A204.1 (cell line): ENCODE measurements around the gene ADPRH.
"Not testable (repeated sequence)": the region's sequence is repeated elsewhere in the genome, so short reads cannot be mapped to it uniquely, and the experiment has no call there.

Experiments used
- FAIRE-seq: peaks from 2 replicates; lab custom pipeline; 2012; peaks lifted over from hg19 to GRCh38; lab: Jason Lieb, UNC

The ADPRH gene

GRCh38 chr3:119579366-119580066 is at the start of gene ADPRH:
Gene ADPRH, plus strand, starts transcription at chr3:119579492. Its CDS starts 2,678 bp downstream, at chr3:119582170.
- FAIRE-seq, result no peak

- no peak for FAIRE-seq
Observed at GRCh38 chr3:119529883-119530282, 49.4 kb upstream of the ADPRH start.

DNA sequence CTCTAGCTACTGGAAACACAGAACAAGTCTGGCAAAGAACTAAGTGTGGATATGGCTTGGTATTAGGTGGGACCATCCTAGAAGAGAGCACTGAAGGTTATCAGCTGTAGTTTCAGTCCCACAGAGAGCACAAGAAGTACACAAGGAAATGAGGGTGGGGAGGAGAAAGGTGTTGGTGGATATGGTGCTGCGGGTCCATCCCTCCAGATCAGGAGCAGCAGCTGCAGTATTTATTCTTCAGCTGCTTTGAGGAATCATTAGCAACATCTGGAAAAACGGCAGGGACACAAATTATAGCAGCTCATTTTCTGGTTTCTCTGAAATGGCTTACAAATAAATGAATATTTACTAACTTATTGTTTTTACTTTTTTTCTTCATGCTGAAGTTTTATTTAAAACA is 48.8 kb upstream of the ADPRH start:
- FAIRE-seq, result no peak

DNA sequence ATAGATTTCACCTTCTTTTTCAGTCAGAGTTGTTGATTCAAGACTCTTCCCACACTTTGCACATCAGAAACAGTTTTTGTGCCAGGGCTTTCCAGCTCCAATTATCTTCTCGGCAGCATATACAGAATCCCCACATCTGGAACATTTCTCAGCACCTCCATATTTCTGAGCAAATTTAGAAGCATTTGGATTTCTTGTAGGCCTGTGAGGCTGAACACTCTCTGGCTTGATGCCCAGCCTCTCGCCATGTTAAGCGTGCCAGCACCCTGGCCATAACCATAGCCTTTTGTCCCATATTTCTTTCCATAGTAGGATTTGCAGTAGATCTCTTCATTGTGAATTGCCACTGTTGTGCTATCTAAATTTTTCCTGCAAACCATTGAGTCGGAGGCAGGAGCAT is 48.1 kb upstream of the ADPRH start:
- FAIRE-seq, result no peak

- no peak for FAIRE-seq
Observed at GRCh38 chr3:119534296-119534695, 45.0 kb upstream of the ADPRH start.

DNA sequence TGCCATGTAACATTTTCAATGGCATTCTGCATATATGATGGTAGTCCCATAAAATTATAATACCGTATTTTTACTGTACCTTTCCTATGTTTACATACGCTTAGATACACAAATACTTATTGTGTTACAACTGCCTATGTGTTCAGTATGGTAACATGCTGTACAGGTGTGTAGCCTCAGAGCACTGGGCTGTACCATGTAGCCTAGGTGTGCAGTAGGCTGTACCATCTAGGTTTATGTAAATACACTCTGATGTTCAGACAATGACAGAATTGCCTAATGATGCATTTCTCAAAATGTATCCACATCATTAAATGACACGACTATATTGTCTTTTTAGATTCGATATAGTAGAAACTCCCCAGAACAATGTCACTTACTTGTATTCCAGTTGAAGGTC is 42.5 kb upstream of the ADPRH start:
- FAIRE-seq, result no peak

DNA sequence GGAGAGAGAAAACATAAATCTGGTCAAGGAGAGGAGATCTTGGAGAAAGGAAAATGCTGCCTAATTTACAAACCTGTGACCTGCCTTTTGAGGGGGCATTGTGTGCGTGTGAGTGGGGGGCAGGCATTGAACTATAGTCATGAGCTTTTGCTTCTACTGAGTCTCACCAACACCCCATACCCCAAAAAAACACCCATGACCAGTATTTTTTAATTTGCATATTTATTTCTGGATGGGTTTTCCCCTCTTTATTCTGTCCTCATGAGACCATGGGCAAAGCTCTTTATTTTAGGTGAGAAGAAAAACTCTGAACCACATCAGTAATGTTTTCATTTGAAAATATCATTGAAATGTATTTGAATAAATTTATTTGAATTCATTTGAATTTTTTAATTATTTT is 40.5 kb upstream of the ADPRH start:
- no peak for FAIRE-seq

DNA sequence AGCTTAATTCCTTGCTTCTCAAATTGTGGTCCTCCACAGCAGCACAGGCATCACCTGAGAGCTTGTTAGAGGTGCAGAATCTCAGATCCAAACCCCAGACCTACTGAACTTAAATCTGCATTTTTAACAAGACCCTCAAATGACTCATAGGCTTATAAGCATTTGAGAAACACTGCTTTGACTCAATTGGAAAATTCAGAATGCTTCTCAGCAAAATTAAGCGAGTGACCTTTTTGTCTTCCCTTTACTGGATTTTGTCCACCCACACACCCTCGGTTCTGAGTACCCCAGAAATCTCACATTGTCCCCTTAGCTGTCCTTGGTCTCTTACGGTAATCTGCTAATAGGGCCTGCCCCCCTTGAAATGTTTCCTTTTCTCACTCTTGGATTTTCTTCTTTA is 37.7 kb upstream of the ADPRH start:
- no peak for FAIRE-seq

GRCh38 chr3:119542168-119542767 is 37.0 kb upstream of the ADPRH start:
- no peak for FAIRE-seq

DNA sequence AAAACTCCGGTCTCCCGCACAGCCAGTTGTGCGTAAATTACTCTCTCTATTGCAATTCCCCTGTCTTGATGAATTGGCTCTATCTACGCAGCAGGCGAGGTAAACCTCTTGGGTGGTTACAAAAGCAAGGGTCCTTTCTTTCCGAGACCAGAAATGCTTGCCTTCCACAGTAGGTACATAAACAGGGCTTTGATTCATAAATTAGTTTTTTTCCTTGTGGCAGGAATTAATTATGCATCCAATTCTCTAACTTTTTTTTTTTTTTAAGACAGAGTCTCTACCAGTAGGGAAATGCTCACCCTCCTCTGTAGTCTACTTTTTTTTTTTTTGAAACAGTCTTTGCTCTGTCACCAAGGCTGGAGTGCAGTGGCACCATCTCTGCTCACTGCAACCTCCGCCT is 36.1 kb upstream of the ADPRH start:
- no peak for FAIRE-seq

DNA sequence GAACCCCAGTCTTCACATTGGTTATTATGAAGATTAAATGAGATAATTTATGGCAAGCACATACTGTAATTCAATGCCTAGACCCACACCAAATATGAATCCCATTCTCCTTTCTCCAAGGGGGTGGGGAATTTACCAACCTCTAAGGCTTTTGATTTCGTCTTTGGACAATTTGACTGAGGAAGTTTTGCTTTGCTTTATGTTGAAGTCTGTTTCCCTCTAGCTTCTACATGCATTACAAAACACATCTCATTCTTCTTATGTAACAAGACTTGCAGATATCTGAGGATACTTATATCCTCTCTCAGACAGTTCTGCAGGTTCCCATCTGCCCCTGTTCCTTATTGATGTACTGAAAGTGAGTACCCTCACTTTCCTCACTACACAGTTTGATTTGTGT is 32.1 kb upstream of the ADPRH start:
- FAIRE-seq, result no peak

DNA sequence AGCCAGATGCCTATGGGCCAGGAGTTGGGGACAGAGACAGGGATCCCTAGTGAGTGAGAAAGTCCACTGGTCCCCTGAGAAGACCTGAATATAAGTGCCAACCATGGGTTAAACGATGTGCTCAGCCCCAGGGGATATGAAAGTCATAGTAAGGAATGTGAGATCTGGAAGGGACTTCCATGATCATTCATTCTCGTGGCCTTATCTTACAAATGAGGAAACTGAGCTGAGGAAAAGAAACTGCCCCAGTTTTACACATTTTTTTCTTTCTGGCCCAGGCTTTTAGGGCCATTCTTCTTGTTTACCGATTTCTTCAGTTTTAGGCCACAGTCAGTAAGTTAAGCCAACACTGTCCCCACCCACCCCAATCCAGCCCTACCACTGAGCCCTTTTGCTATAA is 31.0 kb upstream of the ADPRH start:
- no peak for FAIRE-seq

DNA sequence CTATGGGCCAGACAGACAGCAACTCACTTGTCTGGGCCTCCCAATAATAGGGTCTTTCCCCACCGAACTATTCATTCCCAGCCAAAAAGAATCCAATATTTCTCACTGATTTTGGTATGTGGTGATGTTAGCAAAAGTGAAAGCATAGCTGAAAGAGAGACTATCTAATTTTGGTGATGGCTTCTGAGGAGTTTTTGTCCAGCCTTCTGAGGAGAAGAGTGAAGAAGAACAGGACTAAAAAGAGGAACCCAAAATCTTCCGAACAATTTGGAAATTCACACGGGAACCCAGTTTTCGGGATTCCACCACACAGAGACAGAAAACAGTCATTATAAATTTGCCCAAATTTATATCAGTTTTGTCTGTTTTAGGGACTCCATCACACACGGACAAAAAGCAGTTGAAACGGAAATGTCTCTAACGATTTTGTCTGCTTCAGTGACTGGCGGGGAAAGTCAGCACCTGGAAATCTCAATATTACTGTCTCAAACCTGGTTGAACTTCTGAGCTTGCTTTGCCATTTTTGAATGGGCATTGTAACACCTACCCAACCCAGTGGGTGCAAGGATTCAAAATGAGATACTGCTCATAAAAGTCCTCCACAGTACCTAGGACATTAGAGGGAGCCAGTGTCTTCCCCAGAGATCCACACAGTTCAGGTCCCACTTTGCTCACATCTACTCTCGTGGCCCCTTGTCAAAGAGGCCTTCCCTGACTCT is 28.9 kb upstream of the ADPRH start:
- FAIRE-seq, result no peak

DNA sequence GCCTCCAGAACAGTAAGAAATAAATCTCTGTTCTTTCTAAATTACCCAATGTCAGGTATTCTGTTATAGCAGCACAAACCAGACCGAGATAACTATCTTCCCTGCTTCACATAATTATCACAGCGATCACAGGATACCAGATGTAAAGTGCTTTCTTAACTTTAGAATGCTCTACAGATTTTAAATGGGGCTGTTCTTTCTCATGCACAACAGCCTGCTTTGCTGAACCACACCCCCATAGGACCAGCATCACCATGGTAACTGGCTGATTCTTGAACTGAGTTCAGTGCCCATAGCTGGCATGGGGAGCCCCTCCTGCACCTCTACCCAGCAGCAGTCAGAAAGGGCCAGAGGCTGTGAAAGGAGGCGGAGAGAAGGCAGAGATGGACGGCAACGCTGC is 27.7 kb upstream of the ADPRH start:
- no peak for FAIRE-seq

DNA sequence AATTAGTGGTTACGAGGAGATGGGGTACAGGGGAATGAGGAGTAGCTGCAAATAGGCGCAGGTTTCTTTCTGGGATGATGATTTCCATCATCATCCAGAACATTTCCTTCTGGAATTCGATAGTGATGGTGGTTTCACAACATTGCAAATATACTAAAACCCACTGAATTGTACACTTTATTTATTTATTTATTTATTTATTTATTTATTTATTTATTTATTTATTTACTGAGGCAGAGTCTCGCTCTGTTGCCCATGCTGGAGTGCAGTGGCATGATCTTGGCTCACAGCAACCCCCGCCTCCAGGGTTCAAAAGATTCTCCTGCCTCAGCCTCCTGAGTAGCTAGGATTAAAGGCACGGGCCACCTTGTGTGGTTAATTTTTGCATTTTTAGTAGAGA is 26.4 kb upstream of the ADPRH start:
- FAIRE-seq, result not testable (repeated sequence)

DNA sequence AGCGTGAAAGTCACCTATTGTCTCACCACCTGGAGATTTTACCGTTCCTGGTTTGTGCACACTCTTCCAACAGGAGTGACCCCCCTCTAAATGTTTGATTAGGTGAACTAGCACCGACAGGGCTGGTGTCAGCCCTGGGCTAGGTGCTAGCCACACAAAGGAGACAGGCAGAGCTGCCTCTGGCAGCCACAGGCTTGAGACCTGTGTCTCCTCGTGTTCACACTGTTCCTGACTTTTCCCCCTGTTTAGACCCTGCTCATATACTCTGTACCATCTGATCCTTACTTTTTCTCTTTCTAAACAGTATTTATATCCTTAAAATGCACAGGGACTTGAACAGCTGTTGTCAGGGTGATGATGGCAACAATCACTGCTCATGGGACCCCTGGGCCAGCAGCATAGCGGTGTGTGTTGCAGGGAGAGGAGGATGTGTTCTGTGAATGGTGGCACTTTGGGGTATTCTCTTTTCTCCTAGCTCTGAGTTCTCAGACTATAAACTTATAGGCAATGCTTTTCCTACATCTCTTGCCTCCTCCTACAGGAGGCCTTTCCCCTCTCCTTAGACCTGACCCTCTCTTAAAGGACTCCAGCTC is 25.4 kb upstream of the ADPRH start:
- no peak for FAIRE-seq

- no peak for FAIRE-seq
Observed at GRCh38 chr3:119555309-119555735, 24.0 kb upstream of the ADPRH start.

GRCh38 chr3:119555929-119556328 is 23.4 kb upstream of the ADPRH start:
- FAIRE-seq, result no peak

- no peak for FAIRE-seq
Observed at GRCh38 chr3:119557192-119557876, 22.0 kb upstream of the ADPRH start.

DNA sequence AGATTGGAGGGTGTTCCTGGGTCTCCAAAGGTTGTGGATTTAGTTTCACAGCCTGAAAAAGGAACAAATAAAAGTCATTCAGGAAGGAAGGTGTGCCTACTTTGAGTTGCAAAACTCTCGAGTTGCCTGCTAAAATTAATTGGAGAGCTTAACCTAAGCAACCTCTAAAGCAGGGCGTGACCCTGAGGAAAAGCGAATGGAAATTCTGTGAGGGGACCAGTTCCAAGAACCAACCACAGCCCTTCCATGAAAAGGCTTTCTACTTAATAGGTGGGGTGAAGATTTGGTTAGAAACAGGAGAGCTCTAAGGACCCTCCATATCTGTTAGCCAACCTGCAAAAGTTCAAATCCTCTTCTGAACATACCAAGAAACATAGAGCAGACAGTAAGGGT is 21.4 kb upstream of the ADPRH start:
- no peak for FAIRE-seq

DNA sequence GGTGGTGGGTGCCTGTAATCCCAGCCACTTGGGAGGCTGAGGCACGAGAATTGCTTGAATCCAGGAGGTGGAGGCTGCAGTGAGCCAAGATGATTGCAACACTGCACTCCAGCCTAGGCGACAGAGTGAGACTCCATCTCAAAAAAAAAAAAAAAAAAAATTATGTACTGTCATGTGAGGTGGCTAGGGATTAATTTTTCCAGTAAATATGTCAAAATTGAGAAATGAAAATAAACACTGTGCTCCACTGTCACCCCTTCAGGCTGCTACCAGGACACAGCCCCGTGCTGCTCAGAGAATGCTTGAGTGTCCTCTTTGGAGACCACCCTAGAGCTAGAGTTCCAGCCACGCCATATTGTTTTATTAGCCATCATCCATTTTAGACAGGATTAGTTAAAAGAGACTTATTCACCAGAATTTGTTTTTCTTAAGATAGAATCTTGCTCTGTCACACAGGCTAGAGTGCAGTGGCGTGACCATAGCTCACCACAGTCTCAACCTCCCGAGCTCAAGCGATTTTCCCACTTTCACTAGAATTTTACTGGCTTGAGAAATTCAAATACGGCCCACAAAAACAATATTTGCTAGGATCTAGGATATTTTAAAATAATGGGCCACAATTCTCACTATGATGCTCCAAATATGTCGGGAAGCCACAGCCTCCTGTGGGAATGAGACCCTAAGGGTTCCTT is 20.5 kb upstream of the ADPRH start:
- FAIRE-seq, result no peak

GRCh38 chr3:119559441-119559963 is 19.8 kb upstream of the ADPRH start, which contains the start of gene CD80:
Gene CD80, minus strand, starts transcription at chr3:119559614. Its CDS starts 1,886 bp downstream, at chr3:119557728.
- peak; percentile 43 for FAIRE-seq
